Measurements from ENCODE around the gene ST7. TPM values are rescaled to one million over a fixed set of nuclear protein-coding genes. Genes with fewer than 3 reads are reported as not detected.
A peak's percentile ranks its signal among the peaks of the same experiment; 100 is the strongest.
"Not testable (repeated sequence)": the region's sequence is repeated elsewhere in the genome, so short reads cannot be mapped to it uniquely, and the experiment has no call there.

Gene ST7
- total RNA-seq, 1 donor from 2014 or later, result 29.5 TPM

- intact Hi-C loops (cut with DNase I), result no loop called here
- DNase-seq (ENCODE audit: missing footprints) (no peak), ATAC-seq (no peak)
Observed at GRCh38 chr7:117017017-117017451, 63.7 kb downstream of the ST7 start.

- intact Hi-C loops (cut with DNase I), result no loop called here
- DNase-seq (ENCODE audit: missing footprints) (no peak), ATAC-seq (no peak)
Observed at GRCh38 chr7:117017702-117018266, 64.5 kb downstream of the ST7 start.

GRCh38 chr7:117018713-117019112 lies 65.4 kb downstream of the ST7 start:
- no peak for ATAC-seq

GRCh38 chr7:117019287-117019686 lies 66.0 kb downstream of the ST7 start:
- intact Hi-C loops (cut with DNase I), result no loop called here
- no peak for DNase-seq (ENCODE audit: missing footprints)
- ATAC-seq, result no peak

More at GRCh38 chr7:117018713-117019112, 65.4 kb downstream of the ST7 start:
- intact Hi-C loops (cut with DNase I), result no loop called here
- DNase-seq (ENCODE audit: missing footprints), result no peak

- intact Hi-C loops (cut with DNase I), result no loop called here
- ATAC-seq (peak; percentile 89), DNase-seq (ENCODE audit: missing footprints) (peak; percentile 73)
Observed at GRCh38 chr7:117019786-117020590, 66.7 kb downstream of the ST7 start.

GRCh38 chr7:117020591-117020973 lies 67.3 kb downstream of the ST7 start:
- peak; percentile 8 for ATAC-seq

GRCh38 chr7:117021366-117021765 lies 68.1 kb downstream of the ST7 start:
- DNase-seq (ENCODE audit: missing footprints) (no peak), ATAC-seq (no peak)
- intact Hi-C loops (cut with DNase I), result no loop called here

More at GRCh38 chr7:117020591-117020973, 67.3 kb downstream of the ST7 start:
- no peak for DNase-seq (ENCODE audit: missing footprints)
- intact Hi-C loops (cut with DNase I), result no loop called here

GRCh38 chr7:117021986-117022385 lies 68.7 kb downstream of the ST7 start:
- no peak for ATAC-seq

GRCh38 chr7:117023325-117023854 lies 70.1 kb downstream of the ST7 start:
- no peak for ATAC-seq
- intact Hi-C loops (cut with DNase I), result no loop called here
- DNase-seq (ENCODE audit: missing footprints), result no peak

More at GRCh38 chr7:117021986-117022385, 68.7 kb downstream of the ST7 start:
- DNase-seq (ENCODE audit: missing footprints), result no peak
- intact Hi-C loops (cut with DNase I), result no loop called here

GRCh38 chr7:117024811-117025210 lies 71.5 kb downstream of the ST7 start:
- no peak for ATAC-seq
- no peak for DNase-seq (ENCODE audit: missing footprints)
- intact Hi-C loops (cut with DNase I), result no loop called here

GRCh38 chr7:117025891-117026290 lies 72.6 kb downstream of the ST7 start:
- no peak for ATAC-seq
- intact Hi-C loops (cut with DNase I), result no loop called here
- no peak for DNase-seq (ENCODE audit: missing footprints)

- intact Hi-C loops (cut with DNase I); ATAC-seq; DNase-seq (ENCODE audit: missing footprints): not testable (repeated sequence)
Observed at GRCh38 chr7:117030346-117030745, 77.0 kb downstream of the ST7 start.

GRCh38 chr7:117030793-117031192 lies 77.5 kb downstream of the ST7 start:
- intact Hi-C loops (cut with DNase I); ATAC-seq: not testable (repeated sequence)

GRCh38 chr7:117032810-117033209 lies 79.5 kb downstream of the ST7 start:
- no peak for DNase-seq (ENCODE audit: missing footprints)
- ATAC-seq, result no peak
- intact Hi-C loops (cut with DNase I), result no loop called here

More at GRCh38 chr7:117030793-117031192, 77.5 kb downstream of the ST7 start:
- DNase-seq (ENCODE audit: missing footprints), result not testable (repeated sequence)

GRCh38 chr7:117034851-117035464 lies 81.7 kb downstream of the ST7 start:
- ATAC-seq, result no peak
- intact Hi-C loops (cut with DNase I), result no loop called here

GRCh38 chr7:117035465-117035862 lies 82.2 kb downstream of the ST7 start:
- intact Hi-C loops (cut with DNase I), result no loop called here
- ATAC-seq, result no peak

More at GRCh38 chr7:117034851-117035464, 81.7 kb downstream of the ST7 start:
- DNase-seq (ENCODE audit: missing footprints), result no peak

GRCh38 chr7:117036053-117036669 lies 82.9 kb downstream of the ST7 start:
- DNase-seq (ENCODE audit: missing footprints) (no peak), ATAC-seq (peak; percentile 34)
- intact Hi-C loops (cut with DNase I), result no loop called here

More at GRCh38 chr7:117035465-117035862, 82.2 kb downstream of the ST7 start:
- DNase-seq (ENCODE audit: missing footprints), result no peak

GRCh38 chr7:117036836-117037235 lies 83.5 kb downstream of the ST7 start:
- ATAC-seq (peak; percentile 34), DNase-seq (ENCODE audit: missing footprints) (no peak)

GRCh38 chr7:117038408-117038807 lies 85.1 kb downstream of the ST7 start:
- ATAC-seq, result no peak
- DNase-seq (ENCODE audit: missing footprints), result no peak
- intact Hi-C loops (cut with DNase I), result no loop called here

More at GRCh38 chr7:117036836-117037235, 83.5 kb downstream of the ST7 start:
- intact Hi-C loops (cut with DNase I), result no loop called here
